K562 (cell line): ENCODE measurements around the gene TBX1. TPM values are rescaled to one million over a fixed set of nuclear protein-coding genes. Genes with fewer than 3 reads are reported as not detected.

ENCODE experiments used
- ARHGAP35 ChIP-seq: fragments of 450-650 bp; IDR thresholded peaks from 2 replicates; pipeline ENCODE4 v1.6.1; 2018; ENCODE audit not compliant: partially characterized antibody
- BCL6 ChIP-seq: fragments of 250-450 bp; sonication (Bioruptor Pico); IDR thresholded peaks from 2 replicates; pipeline ENCODE4 v1.4.0; 2020
- CREB1 ChIP-seq, 2 experiments: sonication (generic) in 1 of 2; formaldehyde crosslinking in 1 of 2; IDR thresholded peaks; 2 replicates each; pipeline versions ENCODE4 v1.6.1 to v1.8.0; 2012 to 2022; ENCODE audit warnings: inconsistent platforms in 1 of 2, mild to moderate bottlenecking in 1 of 2, missing genetic modification reagents in 1 of 2, moderate library complexity in 1 of 2
- CTCFL ChIP-seq: IDR thresholded peaks from 2 replicates; pipeline ENCODE4 v1.6.1; 2011; ENCODE audit warnings: borderline replicate concordance, low read depth, mild to moderate bottlenecking, moderate library complexity, low read length; ENCODE audit not compliant: insufficient read depth, poor library complexity, severe bottlenecking
- ELF4 ChIP-seq: fragments of 450-650 bp; formaldehyde crosslinking; IDR thresholded peaks from 2 replicates; pipeline ENCODE4 v1.4.0; 2022; ENCODE audit warnings: missing genetic modification characterization
- HNRNPL ChIP-seq: fragments of 200-400 bp; formaldehyde crosslinking; IDR thresholded peaks from 2 replicates; pipeline ENCODE4 v1.6.1; 2017; ENCODE audit warnings: low read depth, mild to moderate bottlenecking, low read length
- HOMEZ ChIP-seq: fragments of 250-450 bp; sonication (Bioruptor Pico); IDR thresholded peaks from 2 replicates; pipeline ENCODE4 v1.4.0; 2020; ENCODE audit warnings: mild to moderate bottlenecking, moderate library complexity
- HSF4 ChIP-seq: fragments of 250-450 bp; sonication (Bioruptor Pico); IDR thresholded peaks from 2 replicates; pipeline ENCODE4 v2.1.2; 2022; ENCODE audit warnings: mild to moderate bottlenecking, moderate library complexity, borderline replicate concordance
- TCF7L2 ChIP-seq: fragments of 150-350 bp; IDR thresholded peaks from 2 replicates; pipeline ENCODE4 v1.6.1; 2016; ENCODE audit warnings: low read depth, mild to moderate bottlenecking, low read length, moderate library complexity
- TSHZ1 ChIP-seq: fragments of 250-450 bp; sonication (Bioruptor Pico); IDR thresholded peaks from 2 replicates; pipeline ENCODE4 v1.4.0; 2020; ENCODE audit warnings: mild to moderate bottlenecking, moderate library complexity
- U2AF2 ChIP-seq: fragments of 200-400 bp; formaldehyde crosslinking; optimal IDR thresholded peaks from 2 replicates; pipeline ENCODE3; 2017; ENCODE audit warnings: low read depth, mild to moderate bottlenecking, low read length
- ZBTB34 ChIP-seq: fragments of 250-450 bp; sonication (Bioruptor Pico); IDR thresholded peaks from 2 replicates; pipeline ENCODE4 v1.8.0; 2021; ENCODE audit warnings: mild to moderate bottlenecking, moderate library complexity
- ZBTB43 ChIP-seq: sonication (generic); formaldehyde crosslinking; IDR thresholded peaks from 2 replicates; pipeline ENCODE4 v1.8.0; 2023; ENCODE audit warnings: mild to moderate bottlenecking, missing genetic modification reagents
- ZNF143 ChIP-seq: sonication (generic); formaldehyde crosslinking; IDR thresholded peaks from 2 replicates; pipeline ENCODE4 v1.9.0; 2022; ENCODE audit warnings: mild to moderate bottlenecking, missing genetic modification reagents
- ZNF3 ChIP-seq: fragments of 250-450 bp; sonication (Bioruptor Pico); IDR thresholded peaks from 2 replicates; pipeline ENCODE4 v1.5.0; 2021; ENCODE audit warnings: mild to moderate bottlenecking, moderate library complexity
- polyA plus RNA-seq, 8 experiments: library from polyadenylated mRNA; depleted of rRNA in 4 of 8; stranded (reverse) in 5 of 8; unstranded in 3 of 8; fragments of >200 nt; fragmentation: Nextera tagmentation in 2 of 8; fragmentation: Illumina TruSeq in 1 of 8; extraction: Ambion mirVana in 2 of 8; extraction: Trizol in 1 of 8; gene quantifications; 2 replicates each; pipeline versions ENCODE4 v1.2.1 to v1.2.3, GENCODE V29; 2011 to 2014; ENCODE audit warnings: inconsistent platforms in 1 of 8, missing spikeins in 1 of 8
- total RNA-seq, 7 experiments: library from RNA; depleted of rRNA in 6 of 7; stranded (reverse); fragments of >200 nt in 6 of 7; fragmentation: Illumina TruSeq in 2 of 7; extraction: Trizol in 2 of 7; gene quantifications; 2 replicates each; pipeline versions ENCODE4 v1.2.1 to v1.2.3, GENCODE V29; 2011 to 2021; ENCODE audit warnings: low replicate concordance in 1 of 7

The TBX1 gene
- total and polyA plus RNA-seq, 9 of the 15 experiments (the other 6 are each of a cell fraction or from before 2014, with no cell fraction given): 0.07 to 35.0 (median 3.9) TPM

- TF ChIP-seq U2AF2: no peak
- no peak for TF ChIP-seq BCL6 (CRISPR knock-in tag)
- TF ChIP-seq TCF7L2: no peak
- no peak for TF ChIP-seq ZBTB43
- TF ChIP-seq ZNF143: no peak
- TF ChIP-seq TSHZ1 (CRISPR knock-in tag): no peak
- TF ChIP-seq ELF4 (CRISPR knock-in tag): no peak
- no peak for TF ChIP-seq HOMEZ (CRISPR knock-in tag)
- no peak for TF ChIP-seq ZBTB34
- TF ChIP-seq ARHGAP35: no peak
- 0 out of 2 replicates have a peak, but pooled peaks have one; percentile 4 for TF ChIP-seq CREB1 (IDR thresholded peaks at IDR 0.05)
- no peak for TF ChIP-seq CREB1 (CRISPR knock-in tag; IDR thresholded peaks at IDR 0.05)
- TF ChIP-seq HSF4 (CRISPR knock-in tag): no peak; the same call in 1 of the 2 replicates
- TF ChIP-seq HNRNPL: no peak
- TF ChIP-seq ZNF3 (CRISPR knock-in tag): no peak
- TF ChIP-seq CTCFL: no peak
Observed at GRCh38 chr22:19759427-19760057, 1.0 kb upstream of the TBX1 start (continued).
